Activated B cell treated with CpG ODN at 0.5 μM for 24 hours (primary cell): Measurements from ENCODE around the gene CXCL14. TPM values are rescaled to one million over a fixed set of nuclear protein-coding genes. Genes with fewer than 3 reads are reported as not detected.

Experiments used
- ATAC-seq: fragments of 200-7000 bp; cut with Tn5 transposase; one replicate; pipeline ENCODE4 v1.10.0; 2021; ENCODE audit warnings: low read depth, mild to moderate bottlenecking, moderate library complexity
- CTCF ChIA-PET: fragments of 350-600 bp; sonication (Branson Sonifier 250); formaldehyde crosslinking; loops from one replicate; lab custom pipeline; 2021; ENCODE audit warnings: antibody characterized with exemption; lab: Charles Lee
- POLR2A ChIA-PET: fragments of 350-600 bp; sonication (Branson Sonifier 250); formaldehyde crosslinking; loops from one replicate; lab custom pipeline; 2021; ENCODE audit warnings: antibody characterized with exemption; lab: Charles Lee
- DNase-seq: peaks from one replicate; pipeline ENCODE4 v3.0.0; 2022
- H3K27ac Mint-ChIP-seq: one replicate; pipeline ENCODE4 v1.8.0; 2020; ENCODE audit warnings: mixed read lengths
- H3K27me3 Mint-ChIP-seq: one replicate; pipeline ENCODE4 v1.8.0; 2021; ENCODE audit warnings: mixed read lengths
- H3K36me3 Mint-ChIP-seq: one replicate; pipeline ENCODE4 v1.8.0; 2021; ENCODE audit warnings: low read depth, mixed read lengths
- H3K4me1 Mint-ChIP-seq: one replicate; pipeline ENCODE4 v1.8.0; 2021; ENCODE audit warnings: mixed read lengths
- H3K4me3 Mint-ChIP-seq: one replicate; pipeline ENCODE4 v1.8.0; 2020; ENCODE audit warnings: mild to moderate bottlenecking, mixed read lengths
- H3K9me3 Mint-ChIP-seq: one replicate; pipeline ENCODE4 v1.8.0; 2020; ENCODE audit warnings: mixed read lengths
- CTCF ChIP-seq: fragments of 200-600 bp; IDR thresholded peaks from one replicate; pipeline ENCODE4 v1.8.0; 2022; ENCODE audit warnings: antibody characterized with exemption, mild to moderate bottlenecking
- intact Hi-C: fragments of 100-400 bp; cut with micrococcal nuclease; formaldehyde crosslinking; loops from one replicate; pipeline ENCODE4 v1.15.1; 2024
- total RNA-seq: library from RNA; stranded (reverse); gene quantifications from 2 replicates; pipeline ENCODE4 v1.2.3, GENCODE V29; 2022

CXCL14 gene
- total RNA-seq, 1 donor from 2014 or later, result not detected

- no peaks in the 10 kb centered on the region for H3K9me3 Mint-ChIP-seq
- ChIA-PET CTCF (no interaction called here), POLR2A (no interaction called here)
- intact Hi-C loops, result no loop called here
- no peaks in the 10 kb centered on the region for H3K36me3 Mint-ChIP-seq
- ATAC-seq (no peak), DNase-seq (no peak)
- no peaks in the 10 kb centered on the region for H3K27me3 Mint-ChIP-seq
- TF ChIP-seq CTCF, result no peak
- H3K4me3 Mint-ChIP-seq, result no peak overlapping the region
- no peak overlapping the region for H3K27ac Mint-ChIP-seq
- H3K4me1 Mint-ChIP-seq, result no peaks in the 10 kb centered on the region
These were observed 22.7 kb upstream of the CXCL14 start for GRCh38 chr5:135601466-135601865.

DNA sequence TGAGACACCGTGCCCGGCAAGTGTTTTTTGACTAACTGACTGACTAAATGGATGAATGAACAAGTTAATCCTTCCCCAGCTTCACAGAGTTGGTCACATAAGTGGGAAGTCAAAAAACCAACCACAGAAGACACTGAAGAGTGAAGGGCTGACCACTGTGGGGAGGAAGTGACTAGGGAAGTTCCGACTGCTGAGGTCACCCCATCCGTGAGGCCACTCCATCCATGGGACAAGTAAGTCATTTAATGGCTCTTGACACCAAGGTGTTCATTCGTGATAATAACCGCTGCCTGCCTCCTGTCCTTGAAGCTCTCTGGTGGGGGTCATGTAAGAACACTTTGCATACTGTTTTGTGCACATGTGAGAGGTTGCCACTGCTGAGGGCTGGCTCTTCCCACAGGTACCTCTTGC lies 22.2 kb upstream of the CXCL14 start:
- ATAC-seq (no peak), DNase-seq (no peak)
- no peak for TF ChIP-seq CTCF
- CTCF ChIA-PET, result no interaction called here
- no peaks in the 10 kb centered on the region for H3K9me3 Mint-ChIP-seq
- H3K27me3 Mint-ChIP-seq, result no peaks in the 10 kb centered on the region
- POLR2A ChIA-PET, result no interaction called here
- intact Hi-C loops, result no loop called here
- H3K4me3 Mint-ChIP-seq, result no peak overlapping the region
- H3K27ac Mint-ChIP-seq, result no peak overlapping the region
- no peaks in the 10 kb centered on the region for H3K4me1 Mint-ChIP-seq
- no peaks in the 10 kb centered on the region for H3K36me3 Mint-ChIP-seq

DNA sequence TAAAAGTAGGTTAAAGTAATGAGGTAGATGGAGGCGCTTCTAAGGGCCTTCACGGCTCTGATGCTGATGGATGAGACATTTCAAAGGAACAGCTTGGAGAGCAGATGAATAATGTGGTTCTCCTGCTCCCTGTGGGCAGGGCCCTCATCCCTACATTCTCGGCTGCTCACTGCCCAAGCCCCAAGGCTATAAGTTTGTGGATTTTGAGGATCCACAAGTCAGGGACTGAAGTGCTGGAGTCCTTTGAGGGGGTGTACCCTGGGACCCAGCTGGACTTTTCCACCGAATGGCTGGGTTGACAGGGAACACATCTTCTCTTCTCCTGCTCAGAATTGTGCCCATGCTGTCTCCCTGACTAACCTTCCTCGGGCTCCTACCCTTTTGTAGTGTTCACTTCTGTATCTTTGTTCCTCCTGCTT lies 21.4 kb upstream of the CXCL14 start:
- Mint-ChIP-seq H3K9me3 (no peaks in the 10 kb centered on the region), H3K36me3 (no peaks in the 10 kb centered on the region), H3K4me3 (no peak overlapping the region), H3K4me1 (no peaks in the 10 kb centered on the region), H3K27ac (no peak overlapping the region), H3K27me3 (no peaks in the 10 kb centered on the region)
- CTCF ChIA-PET, result no interaction called here
- no peak for TF ChIP-seq CTCF
- no peak for DNase-seq
- no peak for ATAC-seq
- intact Hi-C loops, result no loop called here
- POLR2A ChIA-PET, result no interaction called here

- CTCF ChIA-PET, result no interaction called here
These were observed 20.8 kb upstream of the CXCL14 start for GRCh38 chr5:135599421-135600151.

More at GRCh38 chr5:135599421-135600151, 20.8 kb upstream of the CXCL14 start:
- Mint-ChIP-seq H3K4me3 (no peak overlapping the region), H3K9me3 (no peaks in the 10 kb centered on the region), H3K4me1 (no peaks in the 10 kb centered on the region), H3K36me3 (no peaks in the 10 kb centered on the region), H3K27me3 (no peaks in the 10 kb centered on the region), H3K27ac (no peak overlapping the region)
- DNase-seq (no peak), ATAC-seq (no peak)
- POLR2A ChIA-PET, result no interaction called here
- no peak for TF ChIP-seq CTCF
- intact Hi-C loops, result no loop called here
